Loucy (cell line): ENCODE data around the gene CABP5.
"Not testable (repeated sequence)": the region's sequence is repeated elsewhere in the genome, so short reads cannot be mapped to it uniquely, and the experiment has no call there.

ENCODE experiments used
- H2AFZ ChIP-seq: fragments of 200-600 bp; sonication (generic); 2 replicates; pipeline ENCODE4 v1.6.0; 2016; ENCODE audit warnings: antibody characterized with exemption, mild to moderate bottlenecking, low read length, moderate library complexity
- H3F3A ChIP-seq: fragments of 200-600 bp; 2 replicates; pipeline ENCODE4 v1.6.0; 2016; ENCODE audit warnings: antibody characterized with exemption, low read depth, mild to moderate bottlenecking
- H3K27me3 ChIP-seq: fragments of 200-600 bp; sonication (generic); 2 replicates; pipeline ENCODE4 v1.6.1; 2014; ENCODE audit warnings: low read length, mild to moderate bottlenecking; ENCODE audit not compliant: insufficient read depth, poor library complexity, severe bottlenecking
- H3K36me3 ChIP-seq: fragments of 200-600 bp; sonication (generic); 2 replicates; pipeline ENCODE4 v1.6.1; 2016; ENCODE audit warnings: low read length; ENCODE audit not compliant: insufficient read depth
- H3K4me1 ChIP-seq: fragments of 200-600 bp; sonication (generic); 2 replicates; pipeline ENCODE4 v1.5.1; 2014; ENCODE audit warnings: low read length, mild to moderate bottlenecking; ENCODE audit not compliant: insufficient read depth, poor library complexity, severe bottlenecking
- H3K4me2 ChIP-seq: fragments of 200-600 bp; sonication (generic); 2 replicates; pipeline ENCODE4 v1.6.0; 2014; ENCODE audit warnings: antibody characterized with exemption, low read length, low read depth, mild to moderate bottlenecking; ENCODE audit not compliant: poor library complexity, severe bottlenecking
- H3K4me3 ChIP-seq: fragments of 200-600 bp; sonication (generic); 2 replicates; pipeline ENCODE4 v1.5.1; 2014; ENCODE audit warnings: low read length, mild to moderate bottlenecking, mixed read lengths; ENCODE audit not compliant: poor library complexity, severe bottlenecking
- H3K79me2 ChIP-seq: fragments of 200-600 bp; sonication (generic); 2 replicates; pipeline ENCODE4 v1.6.1; 2014; ENCODE audit warnings: low read length; ENCODE audit not compliant: insufficient read depth
- H3K9ac ChIP-seq: fragments of 200-600 bp; sonication (generic); 2 replicates; pipeline ENCODE4 v1.6.0; 2014; ENCODE audit warnings: mild to moderate bottlenecking, low read depth, low read length, moderate library complexity; ENCODE audit not compliant: poor library complexity, severe bottlenecking
- H3K9me2 ChIP-seq: fragments of 200-600 bp; sonication (generic); replicated peaks from 2 replicates; pipeline ENCODE4 v1.6.1; 2016; ENCODE audit warnings: low read depth, low read length, mixed read lengths
- H3K9me3 ChIP-seq: fragments of 200-600 bp; sonication (generic); 2 replicates; pipeline ENCODE4 v1.6.1; 2014; ENCODE audit warnings: mild to moderate bottlenecking, antibody characterized with exemption, low read length, low read depth; ENCODE audit not compliant: insufficient read depth
- H4K20me1 ChIP-seq: fragments of 200-600 bp; sonication (generic); 2 replicates; pipeline ENCODE4 v1.6.0; 2014; ENCODE audit warnings: antibody characterized with exemption, low read length, mild to moderate bottlenecking; ENCODE audit not compliant: insufficient read depth, poor library complexity, severe bottlenecking
- CTCF ChIP-seq: fragments of 200-600 bp; sonication (generic); conservative IDR thresholded peaks from 2 replicates; pipeline ENCODE4 v1.5.1; 2014; ENCODE audit warnings: mild to moderate bottlenecking, antibody characterized with exemption, low read length
- EZH2phosphoT487 ChIP-seq: fragments of 200-600 bp; IDR thresholded peaks from 2 replicates; pipeline ENCODE4 v1.6.1; 2018; ENCODE audit warnings: antibody characterized with exemption, mild to moderate bottlenecking, moderate library complexity, borderline replicate concordance

Gene CABP5

GRCh38 chr19:48085904-48086864 lies 42.3 kb upstream of the CABP5 start:
- no peaks in the 10 kb centered on the region for H3F3A ChIP-seq
- no peaks in the 10 kb centered on the region for H3K4me1 ChIP-seq
- no peak overlapping the region for H3K9ac ChIP-seq
- no peak overlapping the region for H3K4me3 ChIP-seq
- H3K4me2 ChIP-seq: no peak overlapping the region
- no peaks in the 10 kb centered on the region for H4K20me1 ChIP-seq
- TF ChIP-seq CTCF: peak; percentile 36
- TF ChIP-seq EZH2phosphoT487: no peak
- H3K9me3 ChIP-seq: no peaks in the 10 kb centered on the region
- H3K27me3 ChIP-seq: no peaks in the 10 kb centered on the region
- no peak overlapping the region for H2AFZ ChIP-seq
- H3K9me2 ChIP-seq: no peaks in the 10 kb centered on the region
- H3K36me3 ChIP-seq: no peaks in the 10 kb centered on the region
- no peaks in the 10 kb centered on the region for H3K79me2 ChIP-seq

GRCh38 chr19:48085076-48085475 lies 41.2 kb upstream of the CABP5 start:
- Histone ChIP-seq H3K9me3 (no peaks in the 10 kb centered on the region), H2AFZ (no peak overlapping the region), H3K9ac (no peak overlapping the region), H3F3A (no peaks in the 10 kb centered on the region), H3K9me2 (no peaks in the 10 kb centered on the region), H3K4me3 (no peak overlapping the region), H4K20me1 (no peaks in the 10 kb centered on the region), H3K36me3 (no peaks in the 10 kb centered on the region), H3K4me1 (no peaks in the 10 kb centered on the region), H3K27me3 (no peaks in the 10 kb centered on the region), H3K4me2 (no peak overlapping the region), H3K79me2 (no peaks in the 10 kb centered on the region)
- TF ChIP-seq CTCF: no peak
- no peak for TF ChIP-seq EZH2phosphoT487

- H3K4me1 ChIP-seq: no peaks in the 10 kb centered on the region
- TF ChIP-seq CTCF (no peak), EZH2phosphoT487 (no peak)
- no peak overlapping the region for H3K4me2 ChIP-seq
- no peaks in the 10 kb centered on the region for H3K79me2 ChIP-seq
- no peaks in the 10 kb centered on the region for H3K27me3 ChIP-seq
- H3F3A ChIP-seq: no peaks in the 10 kb centered on the region
- H3K36me3 ChIP-seq: no peaks in the 10 kb centered on the region
- no peaks in the 10 kb centered on the region for H3K9me2 ChIP-seq
- H3K9me3 ChIP-seq: no peaks in the 10 kb centered on the region
- no peaks in the 10 kb centered on the region for H4K20me1 ChIP-seq
- H3K9ac ChIP-seq: no peak overlapping the region
- H3K4me3 ChIP-seq: no peak overlapping the region
- no peak overlapping the region for H2AFZ ChIP-seq
These were observed 37.2 kb upstream of the CABP5 start for GRCh38 chr19:48081106-48081505.

- H3F3A ChIP-seq, H3K4me2 ChIP-seq, H3K4me1 ChIP-seq, H3K36me3 ChIP-seq, H3K9ac ChIP-seq, H3K79me2 ChIP-seq, H3K9me3 ChIP-seq, H4K20me1 ChIP-seq, H3K9me2 ChIP-seq, H3K27me3 ChIP-seq, H3K4me3 ChIP-seq, H2AFZ ChIP-seq: not testable (repeated sequence)
These were observed 26.4 kb upstream of the CABP5 start for GRCh38 chr19:48070177-48070769.
